Breast epithelium (tissue), 3 donors: ENCODE measurements around the gene TMTC2.

Source experiments
- POLR2AphosphoS5 ChIP-seq, 3 donors: sonication (generic); formaldehyde crosslinking; IDR thresholded peaks; one replicate each; pipeline ENCODE4 v1.6.1; 2017; ENCODE audit warnings: antibody characterized with exemption in 3 of 3
- TF ChIP-seq, protein P1 (sequence below), 3 donors: fragments of 450-650 bp; IDR thresholded peaks; one replicate each; pipeline ENCODE4 v1.5.1; 2016 to 2017; ENCODE audit warnings: antibody characterized with exemption in 3 of 3, mild to moderate bottlenecking in 3 of 3, moderate library complexity in 3 of 3

DNA sequence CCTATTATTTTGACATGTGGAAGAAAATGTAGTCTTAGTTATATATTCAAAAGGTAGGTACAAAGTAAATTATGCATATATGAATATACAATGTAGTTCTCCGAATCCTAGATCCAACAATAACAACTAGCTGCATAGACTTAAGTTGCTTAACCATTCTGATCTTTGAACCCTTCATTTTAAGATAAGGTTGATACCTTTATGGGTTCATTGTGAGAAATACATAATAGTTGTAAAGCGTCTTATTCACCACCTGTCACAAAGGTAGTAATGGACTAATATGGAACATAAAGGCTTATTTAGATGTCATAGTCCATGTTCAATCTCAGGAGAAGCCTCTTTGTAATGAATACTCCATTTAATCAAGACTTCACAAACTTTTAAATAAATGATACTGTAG, 263.6 kb downstream of the TMTC2 start:
- TF ChIP-seq, protein P1, sequence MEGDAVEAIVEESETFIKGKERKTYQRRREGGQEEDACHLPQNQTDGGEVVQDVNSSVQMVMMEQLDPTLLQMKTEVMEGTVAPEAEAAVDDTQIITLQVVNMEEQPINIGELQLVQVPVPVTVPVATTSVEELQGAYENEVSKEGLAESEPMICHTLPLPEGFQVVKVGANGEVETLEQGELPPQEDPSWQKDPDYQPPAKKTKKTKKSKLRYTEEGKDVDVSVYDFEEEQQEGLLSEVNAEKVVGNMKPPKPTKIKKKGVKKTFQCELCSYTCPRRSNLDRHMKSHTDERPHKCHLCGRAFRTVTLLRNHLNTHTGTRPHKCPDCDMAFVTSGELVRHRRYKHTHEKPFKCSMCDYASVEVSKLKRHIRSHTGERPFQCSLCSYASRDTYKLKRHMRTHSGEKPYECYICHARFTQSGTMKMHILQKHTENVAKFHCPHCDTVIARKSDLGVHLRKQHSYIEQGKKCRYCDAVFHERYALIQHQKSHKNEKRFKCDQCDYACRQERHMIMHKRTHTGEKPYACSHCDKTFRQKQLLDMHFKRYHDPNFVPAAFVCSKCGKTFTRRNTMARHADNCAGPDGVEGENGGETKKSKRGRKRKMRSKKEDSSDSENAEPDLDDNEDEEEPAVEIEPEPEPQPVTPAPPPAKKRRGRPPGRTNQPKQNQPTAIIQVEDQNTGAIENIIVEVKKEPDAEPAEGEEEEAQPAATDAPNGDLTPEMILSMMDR (IDR thresholded peaks at IDR 0.05), result no peak
- no peak for TF ChIP-seq POLR2AphosphoS5 (IDR thresholded peaks at IDR 0.05)
